ENCODE results near the gene C2CD3.

GRCh38 chr11:74084796-74085541, 85.8 kb downstream of the C2CD3 start:
- TF ChIP-seq, protein P1, sequence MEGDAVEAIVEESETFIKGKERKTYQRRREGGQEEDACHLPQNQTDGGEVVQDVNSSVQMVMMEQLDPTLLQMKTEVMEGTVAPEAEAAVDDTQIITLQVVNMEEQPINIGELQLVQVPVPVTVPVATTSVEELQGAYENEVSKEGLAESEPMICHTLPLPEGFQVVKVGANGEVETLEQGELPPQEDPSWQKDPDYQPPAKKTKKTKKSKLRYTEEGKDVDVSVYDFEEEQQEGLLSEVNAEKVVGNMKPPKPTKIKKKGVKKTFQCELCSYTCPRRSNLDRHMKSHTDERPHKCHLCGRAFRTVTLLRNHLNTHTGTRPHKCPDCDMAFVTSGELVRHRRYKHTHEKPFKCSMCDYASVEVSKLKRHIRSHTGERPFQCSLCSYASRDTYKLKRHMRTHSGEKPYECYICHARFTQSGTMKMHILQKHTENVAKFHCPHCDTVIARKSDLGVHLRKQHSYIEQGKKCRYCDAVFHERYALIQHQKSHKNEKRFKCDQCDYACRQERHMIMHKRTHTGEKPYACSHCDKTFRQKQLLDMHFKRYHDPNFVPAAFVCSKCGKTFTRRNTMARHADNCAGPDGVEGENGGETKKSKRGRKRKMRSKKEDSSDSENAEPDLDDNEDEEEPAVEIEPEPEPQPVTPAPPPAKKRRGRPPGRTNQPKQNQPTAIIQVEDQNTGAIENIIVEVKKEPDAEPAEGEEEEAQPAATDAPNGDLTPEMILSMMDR (IDR thresholded peaks at IDR 0.05; ENCODE audit: low read depth, low read length): no peak
- TF ChIP-seq EZH2phosphoT487 (IDR thresholded peaks at IDR 0.05; ENCODE audit: low read depth): no peak
